HG03159 (cell line): ENCODE results near the gene MAN1C1.
A peak's percentile ranks its signal among the peaks of the same experiment; 100 is the strongest.
"Not testable (repeated sequence)": the region's sequence is repeated elsewhere in the genome, so short reads cannot be mapped to it uniquely, and the experiment has no call there.

Source experiments
- ATAC-seq: cut with Tn5 transposase; IDR thresholded peaks from one replicate; pipeline ENCODE4 v1.9.1; 2021; ENCODE audit warnings: mild to moderate bottlenecking, moderate library complexity; ENCODE audit not compliant: unreplicated experiment

The MAN1C1 gene

GRCh38 chr1:25631750-25632485 lies 15.3 kb downstream of the MAN1C1 start:
- ATAC-seq, result no peak

GRCh38 chr1:25634066-25634465 lies 17.5 kb downstream of the MAN1C1 start:
- no peak for ATAC-seq

DNA sequence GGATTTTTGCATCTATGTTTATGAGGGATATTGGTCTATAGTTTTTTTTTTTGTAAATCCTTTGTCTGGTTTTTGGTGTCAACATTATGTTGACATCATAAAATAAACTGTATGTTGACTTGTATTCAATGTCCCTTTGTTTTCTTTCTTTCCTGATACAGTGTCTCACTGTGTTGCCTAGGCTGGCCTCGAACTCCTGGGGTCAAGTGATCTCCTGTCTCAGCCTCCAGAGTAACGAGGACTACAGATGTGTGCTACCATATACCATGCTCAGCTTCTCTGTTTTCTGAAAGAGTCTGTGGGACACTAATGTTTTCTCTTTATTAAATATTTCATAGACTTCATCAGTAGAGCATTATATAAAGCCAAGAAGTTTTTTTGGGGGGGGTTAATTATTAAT lies 18.3 kb downstream of the MAN1C1 start:
- no peak for ATAC-seq

GRCh38 chr1:25636141-25636540 lies 19.6 kb downstream of the MAN1C1 start:
- not testable (repeated sequence) for ATAC-seq

- ATAC-seq, result no peak
Observed at GRCh38 chr1:25640646-25641328, 24.2 kb downstream of the MAN1C1 start.

DNA sequence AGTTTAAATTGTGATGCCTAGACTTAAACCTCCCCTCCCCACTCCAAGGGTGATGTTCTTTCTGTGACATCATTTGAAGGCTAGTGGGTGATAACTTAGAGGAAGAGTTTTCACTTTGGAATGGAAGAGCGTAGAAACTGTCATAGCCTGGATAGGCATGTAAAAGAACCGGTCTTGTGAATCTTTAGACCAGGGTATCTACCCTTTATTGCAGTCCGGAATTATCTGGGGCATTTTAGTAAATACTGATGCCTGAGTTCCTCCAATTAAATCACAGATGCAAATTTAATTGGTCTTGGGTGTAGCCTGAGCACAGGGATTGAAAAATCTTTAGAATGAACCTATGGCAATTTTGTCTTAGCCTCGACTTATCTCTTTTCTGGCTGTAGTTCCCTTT lies 24.7 kb downstream of the MAN1C1 start:
- ATAC-seq, result no peak

DNA sequence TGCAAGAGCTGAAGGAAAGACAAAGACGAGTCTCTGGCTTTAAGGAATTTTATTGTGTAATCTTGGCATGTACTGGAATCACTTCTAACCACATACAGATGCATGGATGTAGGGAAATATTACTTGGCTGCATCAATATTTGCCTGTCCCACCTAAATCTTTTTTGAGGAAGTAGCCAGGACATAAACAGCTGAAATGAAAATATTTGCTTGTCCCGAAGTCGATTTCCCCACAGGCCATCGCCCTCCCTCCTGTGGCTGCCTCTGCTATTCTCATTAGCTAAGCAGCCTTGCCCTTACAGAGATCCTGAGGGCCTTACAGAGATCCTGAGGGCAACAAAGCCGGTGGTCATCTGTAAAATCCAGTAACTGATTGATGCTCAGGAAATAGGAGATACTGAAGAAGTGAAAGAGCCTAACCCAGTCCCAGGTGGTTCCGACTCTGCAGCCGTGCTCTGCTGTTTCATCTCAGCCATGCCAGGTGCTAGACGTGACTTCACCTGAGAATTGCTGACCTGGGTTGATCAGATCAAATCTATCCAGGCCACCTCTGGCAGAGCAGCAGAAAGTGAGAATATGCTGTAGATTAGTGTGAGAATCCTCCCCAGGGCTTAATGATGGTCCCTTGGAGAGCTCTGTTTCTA lies 25.5 kb downstream of the MAN1C1 start:
- ATAC-seq, result peak; percentile 18

DNA sequence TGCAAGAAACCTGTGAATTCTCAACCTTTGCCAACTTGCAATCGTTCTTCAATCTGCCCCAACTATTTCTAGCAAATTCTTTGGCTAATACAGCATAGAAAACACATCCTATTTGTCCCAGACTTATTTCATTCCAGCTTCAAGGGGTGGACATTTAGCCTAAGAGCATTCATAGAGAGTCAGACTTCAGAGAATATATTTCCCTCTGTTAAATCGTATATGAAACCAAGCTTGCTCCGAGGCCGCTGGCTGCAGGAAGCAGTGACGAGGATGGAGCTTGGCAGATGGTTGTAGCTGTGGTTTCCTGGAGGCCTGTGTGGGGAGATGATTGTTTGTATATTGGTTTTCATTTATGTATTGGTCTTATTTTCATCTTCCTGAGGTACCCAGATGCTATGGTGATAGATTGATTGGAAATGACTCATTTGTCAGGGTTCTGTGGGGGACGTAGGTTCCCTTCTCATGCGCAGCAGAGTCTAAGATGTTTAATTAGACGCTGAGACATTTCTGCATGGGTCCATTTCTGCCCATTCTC lies 26.1 kb downstream of the MAN1C1 start:
- peak; percentile 72 for ATAC-seq

DNA sequence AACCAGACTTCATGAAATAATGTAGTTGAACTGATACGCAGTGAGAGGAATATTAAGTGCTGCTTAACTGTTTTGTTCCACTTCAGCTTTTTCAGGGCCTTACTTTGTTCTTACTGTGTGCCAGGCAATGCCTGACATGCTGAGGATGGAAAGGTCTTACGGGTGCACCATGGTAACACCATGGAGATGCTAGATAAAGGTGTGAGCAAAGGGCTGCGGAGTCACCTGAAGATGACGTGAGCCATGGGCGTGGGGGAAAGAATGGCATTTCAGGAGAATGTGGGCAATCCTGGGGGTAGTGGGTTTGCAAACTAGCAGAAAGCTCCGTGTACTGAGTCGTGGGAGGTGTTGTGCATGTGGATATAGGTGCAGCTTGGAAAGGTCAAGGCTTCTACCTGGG lies 27.3 kb downstream of the MAN1C1 start:
- no peak for ATAC-seq

- ATAC-seq, result no peak
Observed at GRCh38 chr1:25644962-25645361, 28.4 kb downstream of the MAN1C1 start.

DNA sequence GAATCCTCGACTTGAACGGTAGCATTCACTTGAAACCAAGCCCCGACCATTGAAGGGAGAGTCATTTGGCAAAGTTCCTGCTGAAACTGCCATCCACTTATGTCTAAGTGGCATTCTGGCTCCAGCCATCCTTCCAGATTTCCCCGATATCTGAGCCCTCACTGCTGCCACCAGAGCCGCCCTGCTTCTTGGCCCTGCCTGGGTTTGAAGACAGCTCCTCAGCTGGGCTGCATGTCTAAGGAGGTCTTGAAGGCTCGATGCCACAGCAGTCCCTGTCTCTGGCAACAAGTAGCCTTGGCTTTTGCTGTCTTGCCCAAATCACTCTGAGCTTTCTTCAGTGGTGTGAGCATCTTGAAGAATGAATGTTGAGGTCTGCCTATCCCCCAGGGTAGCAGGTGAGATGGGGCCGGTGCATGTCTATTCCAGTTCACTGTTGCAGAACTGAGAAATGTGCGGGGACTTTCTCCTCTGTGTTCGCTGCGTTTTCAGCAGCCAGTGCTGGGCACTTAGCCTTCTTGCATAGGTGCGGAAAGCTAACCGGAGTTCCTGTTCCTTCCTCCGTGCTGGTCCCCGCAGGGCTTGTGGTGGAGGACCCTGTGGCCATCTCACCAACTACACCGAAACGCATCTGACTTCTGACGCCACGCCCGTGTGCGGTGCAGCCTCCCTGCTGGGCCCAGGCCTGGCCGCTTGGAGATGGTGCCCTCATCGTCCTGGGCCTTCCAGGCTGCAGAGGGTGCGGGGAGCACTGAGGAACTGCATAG lies 29.2 kb downstream of the MAN1C1 start:
- ATAC-seq, result no peak

GRCh38 chr1:25647106-25647505 lies 30.5 kb downstream of the MAN1C1 start:
- no peak for ATAC-seq

DNA sequence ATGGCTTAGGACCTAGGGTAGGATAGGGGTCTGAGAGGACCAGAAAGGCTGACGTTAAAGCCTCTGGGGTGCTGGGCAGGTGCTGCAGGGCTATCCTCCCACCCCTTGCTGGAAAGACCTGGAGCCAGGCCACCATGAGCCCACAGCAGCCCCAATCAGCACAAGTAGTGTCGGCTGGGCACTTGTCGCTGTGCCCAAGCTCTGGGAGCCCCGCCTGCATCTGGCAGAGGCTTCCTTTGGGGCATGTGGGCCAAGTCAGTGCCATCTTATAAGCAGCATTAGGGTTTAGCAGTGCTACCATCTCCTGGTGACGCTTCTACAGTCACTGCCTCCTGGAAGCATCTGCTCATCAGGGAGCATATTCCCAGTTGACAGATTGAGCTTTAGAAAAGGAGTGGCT lies 31.3 kb downstream of the MAN1C1 start:
- ATAC-seq, result no peak

DNA sequence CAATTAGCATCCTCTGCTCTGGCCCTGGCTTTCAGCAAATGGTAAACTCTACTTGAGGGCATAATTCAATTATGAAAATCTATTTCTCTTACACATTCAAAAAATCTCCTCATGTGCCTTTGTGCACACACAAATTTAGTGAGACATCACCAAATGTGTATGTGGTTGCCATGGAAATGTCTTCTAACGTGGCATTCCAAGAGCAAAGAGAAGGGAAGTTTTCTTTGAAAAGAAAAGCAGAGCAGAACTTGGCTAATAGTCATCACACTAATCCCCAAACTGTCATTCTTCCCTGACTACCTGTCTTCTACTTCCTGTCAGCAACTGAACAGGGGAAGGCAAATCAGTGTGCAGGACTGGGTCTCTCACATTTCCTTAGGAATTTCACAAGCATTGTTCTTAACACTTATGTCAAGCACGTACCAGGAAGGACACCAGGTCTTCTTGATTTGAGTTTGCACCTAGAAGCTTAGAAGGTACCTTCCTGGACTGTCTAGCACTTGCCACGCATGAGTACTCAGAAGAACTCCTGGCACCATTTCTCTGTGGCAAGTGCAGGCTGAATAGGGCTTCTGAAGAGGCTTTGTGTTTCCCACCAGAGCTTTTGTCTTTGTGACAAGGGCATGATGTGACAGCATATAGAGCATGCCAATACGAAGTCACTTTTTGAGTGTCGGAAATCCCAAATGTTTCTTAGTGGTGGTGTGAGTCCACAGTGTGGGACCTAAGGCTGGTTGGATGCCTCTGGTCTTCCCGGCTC lies 32.3 kb downstream of the MAN1C1 start:
- ATAC-seq, result no peak

GRCh38 chr1:25649505-25650288 lies 33.1 kb downstream of the MAN1C1 start:
- no peak for ATAC-seq

GRCh38 chr1:25650289-25650576 lies 33.6 kb downstream of the MAN1C1 start:
- no peak for ATAC-seq

GRCh38 chr1:25651036-25651640 lies 34.5 kb downstream of the MAN1C1 start:
- no peak for ATAC-seq

DNA sequence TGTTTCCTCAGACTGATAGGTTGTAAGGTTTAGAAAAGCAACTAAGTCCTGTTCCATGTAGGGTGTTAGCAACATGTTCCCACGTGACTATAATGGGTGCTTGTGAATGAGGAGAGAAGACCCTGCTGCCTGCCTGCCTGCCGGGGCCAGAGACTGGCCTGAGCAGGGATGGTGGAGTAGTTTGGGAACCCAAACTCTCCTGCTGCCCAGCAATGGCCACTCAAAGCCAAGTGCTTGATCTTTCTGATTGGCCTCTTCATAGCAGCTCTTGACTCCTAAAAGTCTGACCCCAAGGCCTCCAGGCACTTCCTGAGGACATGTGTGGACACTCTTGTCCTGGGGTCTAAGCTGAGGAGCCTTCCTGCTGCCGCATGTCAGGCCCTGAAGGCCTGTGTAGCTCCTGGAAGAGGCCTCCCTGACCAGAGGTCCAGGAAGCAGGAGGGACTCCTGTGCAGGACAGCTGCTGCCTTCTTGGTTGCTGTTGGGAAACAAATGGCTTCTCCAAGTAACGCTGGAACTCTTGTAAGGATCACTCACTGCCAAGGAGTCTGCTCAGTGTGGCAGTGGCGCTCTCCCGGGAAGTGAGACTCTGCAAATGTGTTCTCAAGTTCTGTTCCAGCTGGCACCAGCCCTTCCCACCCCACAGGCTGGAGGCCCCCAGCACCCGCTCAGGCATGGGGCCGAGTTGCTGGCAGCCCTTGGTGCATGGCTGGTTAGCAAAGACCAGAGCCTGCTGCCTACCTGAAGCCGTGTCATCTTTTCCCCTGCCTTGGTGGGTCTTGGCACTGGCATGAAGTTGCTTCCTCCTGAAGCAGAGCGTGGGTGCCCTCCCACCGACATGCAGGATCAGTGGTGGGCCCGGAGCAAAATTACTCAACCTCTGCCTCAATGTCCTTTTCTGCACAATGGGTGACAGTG lies 35.5 kb downstream of the MAN1C1 start:
- ATAC-seq, result no peak
